NOMO-1 treated with DMSO at 0.1 percent for 48 hours (cell line): ENCODE data around the gene HNF1B.
A peak's percentile ranks its signal among the peaks of the same experiment; 100 is the strongest.

Source experiments
- DNase-seq: peaks from one replicate; lab custom pipeline; 2025; ENCODE audit not compliant: unreplicated experiment; lab: John Stamatoyannopoulos, UW

Gene HNF1B

DNA sequence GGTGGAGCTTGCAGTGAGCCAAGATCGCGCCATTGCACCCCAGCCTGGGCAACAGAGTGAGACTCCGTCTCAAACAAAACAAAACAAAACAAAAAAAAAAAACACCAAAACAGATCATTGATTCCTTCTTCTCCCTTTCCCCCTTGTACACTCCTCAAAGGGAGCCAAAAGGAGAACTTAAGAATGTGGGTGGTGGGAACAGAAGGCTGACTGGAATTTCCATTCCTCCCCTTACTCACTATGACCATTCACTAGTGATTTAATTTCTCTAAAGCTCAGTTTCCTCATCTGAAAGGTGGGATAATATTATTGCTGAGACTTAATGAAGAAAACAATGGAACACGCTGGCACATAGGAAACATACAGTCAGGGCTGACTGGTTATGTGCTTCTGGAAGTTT is 17.1 kb upstream of the HNF1B start:
- DNase-seq: no peak

DNA sequence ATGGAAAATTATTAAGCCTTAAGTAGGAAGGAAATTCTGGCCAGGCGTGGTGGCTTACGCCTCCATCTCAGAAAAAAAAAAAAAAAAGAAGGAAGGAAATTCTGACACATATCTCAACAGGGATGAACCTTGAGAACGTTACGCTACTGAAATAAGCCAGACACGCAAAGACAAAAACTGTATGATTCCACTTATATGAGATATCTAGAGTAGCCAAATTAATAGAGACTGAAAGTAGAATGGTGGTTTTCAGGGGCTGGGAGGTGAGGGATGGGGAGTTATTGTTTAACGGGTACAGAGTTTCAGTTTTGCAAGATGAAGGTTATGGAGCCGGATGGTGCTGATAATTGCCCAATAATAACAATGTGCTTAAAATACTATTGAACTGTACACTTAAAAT is 16.2 kb upstream of the HNF1B start:
- DNase-seq: peak; percentile 20

DNA sequence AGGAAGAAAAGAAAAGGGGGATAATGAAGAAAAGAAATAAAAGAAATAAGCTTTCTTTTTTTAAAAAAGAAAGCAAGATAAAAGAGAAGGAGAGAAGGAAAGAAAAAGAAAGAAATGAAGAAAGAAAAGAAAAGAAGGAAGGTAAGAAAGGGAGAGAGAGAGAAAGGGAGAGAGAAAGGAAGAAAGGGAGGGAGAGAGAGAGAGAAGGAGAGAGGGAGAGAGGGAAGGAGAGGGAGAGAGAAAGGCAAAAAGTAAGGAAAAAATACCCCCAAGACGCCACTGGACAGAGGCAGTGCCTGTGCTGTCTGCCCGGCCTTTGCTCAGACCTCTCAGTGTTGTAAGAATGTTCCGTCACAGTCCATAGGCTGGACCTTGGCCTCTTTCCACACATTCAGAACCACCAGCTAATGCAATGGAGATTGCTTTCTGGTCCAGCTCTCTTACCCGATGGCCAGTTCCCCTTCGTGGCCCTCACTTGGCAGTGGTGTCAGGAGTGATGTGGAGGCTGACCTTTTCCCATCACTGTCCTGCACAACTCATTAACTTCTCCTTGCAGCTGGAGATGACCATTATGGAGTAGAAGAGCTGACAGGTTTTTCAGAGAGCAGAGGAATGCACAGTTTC is 14.3 kb upstream of the HNF1B start:
- no peak for DNase-seq

DNA sequence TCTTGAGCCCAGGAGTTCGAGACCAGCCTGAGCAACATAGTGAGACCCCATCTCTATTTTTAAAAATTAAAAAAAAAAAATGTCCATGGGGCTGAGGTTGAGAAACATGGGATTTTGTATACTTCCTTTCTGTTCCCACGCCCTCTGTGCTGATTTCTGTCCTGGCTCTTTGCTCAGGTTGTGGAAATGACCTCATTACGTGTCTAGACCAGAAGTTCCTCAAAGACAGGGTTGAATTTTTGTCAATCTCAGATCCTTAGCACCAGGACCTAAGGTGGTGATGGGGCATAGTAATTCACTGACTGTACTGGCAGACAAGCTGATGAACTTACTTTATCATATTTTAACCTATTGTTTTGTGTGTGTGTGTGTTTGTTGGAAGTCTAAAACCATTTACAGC is 11.2 kb upstream of the HNF1B start:
- DNase-seq: no peak

DNA sequence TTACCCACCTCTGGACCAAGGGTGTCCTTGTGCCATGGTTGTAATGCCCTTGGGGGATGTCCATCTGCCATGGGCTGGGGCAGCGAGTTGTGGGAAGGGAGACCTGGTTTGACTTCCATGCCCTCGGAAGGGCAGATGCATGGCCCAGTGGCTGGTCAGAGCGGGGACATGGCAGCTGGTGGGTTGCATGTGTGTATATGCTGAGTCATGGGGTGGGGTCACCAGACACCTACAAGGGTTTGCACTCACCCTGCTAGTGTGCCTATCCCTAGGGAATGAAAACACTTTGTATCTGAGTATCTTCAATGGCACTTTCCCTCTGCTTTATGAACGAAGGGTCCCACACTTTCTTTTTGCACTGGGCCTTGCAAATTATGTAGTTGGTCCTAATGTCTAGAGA is 10.6 kb upstream of the HNF1B start:
- DNase-seq: no peak

DNA sequence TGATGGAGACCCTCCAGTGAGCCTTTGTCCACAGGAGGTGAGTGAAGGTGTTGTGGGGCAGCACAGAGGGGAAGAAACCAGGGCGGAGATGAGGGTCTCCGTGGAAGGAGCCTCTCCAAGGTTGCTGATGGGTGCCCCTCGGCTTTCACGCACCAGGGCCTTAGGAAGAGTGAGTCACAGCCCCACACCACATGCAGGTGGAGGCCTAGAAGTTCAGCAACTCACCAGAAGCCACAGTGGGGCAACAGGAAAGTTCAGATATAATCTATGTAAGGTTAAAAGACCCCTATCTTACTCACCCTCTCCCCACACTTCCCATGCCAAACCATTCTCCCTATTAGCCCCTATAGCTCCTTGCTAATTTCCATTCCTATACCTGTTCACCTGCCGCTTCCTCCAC is 9.5 kb upstream of the HNF1B start:
- no peak for DNase-seq

DNA sequence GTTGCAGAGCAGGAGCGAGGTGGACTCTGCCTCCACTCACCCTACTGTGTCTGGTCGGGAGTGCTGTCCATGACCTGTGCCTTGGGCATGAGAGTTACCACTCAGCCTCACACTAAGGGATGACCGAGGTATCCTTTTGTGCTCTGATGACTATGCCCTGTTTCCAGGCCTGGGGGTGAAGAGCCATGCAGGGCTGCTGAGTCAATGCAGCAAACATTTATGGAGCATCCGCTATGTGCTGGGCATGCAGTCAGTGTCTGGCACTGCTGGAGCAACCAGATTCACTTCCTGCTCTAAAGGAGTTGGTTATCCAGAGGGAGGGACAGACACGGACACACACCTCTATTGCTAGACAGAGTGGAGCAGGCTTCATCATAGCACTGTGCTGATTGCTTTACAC is 7.6 kb upstream of the HNF1B start:
- no peak for DNase-seq

DNA sequence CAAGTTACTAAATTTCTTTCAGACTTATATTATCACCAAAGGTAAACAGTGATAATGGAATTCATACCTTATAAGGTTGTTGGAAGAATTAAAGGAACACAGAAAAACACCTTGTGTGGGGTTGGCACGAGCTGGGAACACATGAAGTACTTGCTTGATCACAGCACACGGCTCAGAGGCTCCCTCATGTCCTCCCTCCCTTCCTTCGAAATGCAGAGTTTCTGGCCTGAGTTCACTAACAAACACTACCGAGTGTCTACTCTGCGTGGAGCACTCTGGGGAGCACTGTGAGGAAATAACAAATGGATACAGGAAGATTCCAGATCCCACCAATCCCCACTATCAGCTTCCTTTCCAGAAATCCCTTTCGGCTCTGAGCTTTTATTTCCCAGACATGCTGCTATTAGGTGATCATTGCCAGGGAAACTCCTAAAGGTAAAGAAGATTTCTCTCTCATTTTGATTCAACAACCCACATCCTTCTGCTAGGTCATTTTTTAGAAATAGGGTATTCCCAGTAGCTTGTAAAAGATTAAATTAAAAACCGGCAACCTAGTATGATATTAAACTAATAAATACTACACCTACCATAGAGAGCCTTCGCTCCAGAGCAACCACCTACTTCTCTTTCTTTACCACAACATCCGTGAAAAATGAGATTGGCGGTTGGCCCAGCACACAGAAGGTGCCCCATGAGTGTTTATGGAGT is 6.1 kb upstream of the HNF1B start:
- DNase-seq: no peak

DNA sequence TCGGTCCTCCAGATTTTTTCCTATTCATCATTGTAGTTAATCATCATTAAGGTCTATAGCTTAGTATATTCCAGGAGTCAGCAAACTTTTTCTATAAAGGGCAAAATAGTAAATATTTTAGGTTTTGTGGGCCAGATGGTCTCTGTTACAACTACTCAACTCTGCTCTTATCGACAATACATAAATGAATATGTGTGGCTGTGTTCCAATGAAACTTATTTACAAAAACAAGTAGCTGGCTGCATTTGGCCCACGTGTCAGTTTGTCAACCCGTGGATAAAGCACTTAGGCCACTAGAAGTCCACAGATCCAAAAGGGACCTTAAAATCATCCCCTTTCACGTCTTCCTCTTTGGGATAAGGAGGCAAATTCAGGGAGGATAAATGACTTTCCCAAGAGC is 5.4 kb upstream of the HNF1B start:
- no peak for DNase-seq

DNA sequence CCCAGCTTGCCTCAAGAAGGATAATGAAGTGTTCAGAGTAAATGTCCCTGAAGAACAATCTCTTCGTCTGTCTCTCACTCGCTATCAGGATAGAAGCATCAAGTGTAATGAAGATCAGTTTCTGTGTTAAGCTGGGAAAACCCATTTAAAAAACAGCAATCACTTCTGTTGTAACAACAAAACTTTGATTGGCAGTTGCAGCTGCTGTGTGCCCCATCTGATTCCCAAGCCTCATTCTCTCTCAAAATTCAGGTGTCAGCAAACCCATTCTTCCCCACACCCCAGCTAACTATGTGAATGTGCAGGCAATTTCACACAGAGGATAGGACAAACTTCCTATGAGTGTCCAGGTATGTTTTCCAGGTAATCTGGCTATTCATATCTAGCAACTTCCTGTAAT is 2.4 kb upstream of the HNF1B start:
- DNase-seq: no peak

DNA sequence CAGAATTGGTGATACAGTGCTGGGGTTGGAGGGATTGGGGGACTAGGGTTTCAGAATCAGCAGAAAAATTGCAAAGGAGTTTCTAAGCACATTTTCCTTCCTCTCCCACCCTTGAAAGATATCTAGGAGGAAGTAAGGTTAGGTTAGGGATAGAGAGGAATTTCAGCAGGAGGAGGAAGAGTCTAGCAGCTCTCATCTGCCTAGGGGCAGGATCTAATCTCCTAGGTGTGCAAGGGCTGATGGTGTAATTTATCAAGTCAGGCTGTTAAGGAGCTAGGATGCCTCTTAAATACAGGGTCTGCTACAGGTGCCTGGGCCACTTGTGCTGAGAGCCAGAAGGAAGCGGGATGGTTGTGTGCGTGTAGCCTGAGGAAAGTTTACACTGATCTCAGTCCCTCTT is 1.8 kb upstream of the HNF1B start:
- DNase-seq: no peak

DNA sequence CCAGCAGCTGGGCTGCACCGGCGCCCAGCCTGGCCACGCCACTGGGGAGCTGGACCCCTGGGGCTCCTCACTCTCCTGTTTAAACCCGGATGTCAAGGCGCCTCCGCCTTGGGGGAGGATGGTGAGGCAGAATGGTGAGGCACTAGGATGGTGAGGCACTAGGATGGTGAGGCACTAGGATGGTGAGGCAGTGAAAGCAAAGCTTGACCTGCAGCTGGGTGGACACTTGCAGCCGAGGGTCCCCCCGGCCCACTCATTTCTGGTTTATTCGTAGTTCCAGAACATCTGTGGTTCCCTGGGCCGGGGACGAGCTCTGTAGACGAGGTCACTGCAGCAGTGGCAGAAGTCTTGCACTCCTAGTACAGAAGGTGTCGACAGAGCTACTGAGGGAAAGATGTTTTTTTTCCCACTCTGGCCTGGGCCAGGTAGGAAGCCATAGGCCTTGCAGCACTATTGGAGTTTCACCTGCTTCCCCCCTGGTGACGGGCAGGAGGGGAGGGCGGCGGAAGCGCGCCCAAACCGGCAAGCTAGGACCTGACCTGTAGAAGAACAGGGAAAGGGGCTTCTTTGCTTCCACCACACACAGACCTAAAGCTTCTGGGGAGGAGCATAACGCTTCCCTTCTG is 1.1 kb upstream of the HNF1B start:
- no peak for DNase-seq

DNA sequence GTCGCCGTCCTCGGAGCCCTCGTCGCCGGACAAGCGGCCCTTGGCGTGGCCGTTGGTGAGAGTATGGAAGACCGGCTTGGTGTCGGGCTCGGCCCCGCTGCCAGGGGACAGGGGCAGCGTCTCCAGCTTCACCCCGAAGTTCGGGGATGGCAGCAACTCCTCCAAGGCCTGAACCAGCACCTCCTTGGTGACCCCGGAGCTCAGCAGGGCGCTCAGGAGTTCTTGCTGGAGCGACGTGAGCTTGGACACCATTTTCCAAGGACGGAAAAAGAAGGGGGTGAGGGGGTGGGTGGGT is 279 bp downstream of the HNF1B start:
- no peak for DNase-seq

DNA sequence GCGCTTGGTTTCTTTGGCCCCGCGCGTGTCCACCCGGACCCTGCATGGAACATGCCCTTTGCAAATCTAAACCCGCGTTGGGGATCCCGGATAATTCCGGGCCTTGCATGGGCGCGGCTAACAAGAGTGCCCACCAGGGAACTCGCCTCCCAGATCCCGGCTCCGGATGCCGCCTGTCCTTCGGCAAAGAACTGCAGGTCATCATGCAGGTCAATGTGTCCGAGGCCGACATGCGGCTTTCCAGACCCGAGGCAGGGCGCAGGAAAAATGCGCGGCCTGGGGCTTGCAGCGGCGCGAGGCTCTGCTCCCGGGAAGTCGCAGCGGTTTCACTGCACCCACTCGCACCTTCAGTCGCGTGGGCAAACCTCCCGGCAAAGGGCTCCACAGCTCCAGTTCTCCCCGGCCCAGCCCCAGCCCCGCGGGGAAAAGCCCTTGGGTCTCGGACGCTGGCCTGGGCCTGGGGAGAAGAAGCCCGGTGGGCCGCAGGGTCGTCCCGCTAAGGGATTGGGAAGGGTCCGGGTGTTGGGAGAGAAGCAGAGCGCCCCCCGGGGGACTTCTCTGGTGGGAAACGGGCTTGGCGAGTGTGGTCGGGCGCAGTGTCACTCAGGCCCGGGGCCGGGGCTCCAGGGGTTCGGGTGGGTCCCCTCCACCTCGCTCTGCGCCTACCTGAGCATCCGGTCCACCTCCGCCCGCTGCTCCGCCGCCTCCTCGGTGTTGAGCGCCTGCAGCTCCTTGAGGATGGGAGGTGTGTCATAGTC is 805 bp downstream of the HNF1B start:
- no peak for DNase-seq

DNA sequence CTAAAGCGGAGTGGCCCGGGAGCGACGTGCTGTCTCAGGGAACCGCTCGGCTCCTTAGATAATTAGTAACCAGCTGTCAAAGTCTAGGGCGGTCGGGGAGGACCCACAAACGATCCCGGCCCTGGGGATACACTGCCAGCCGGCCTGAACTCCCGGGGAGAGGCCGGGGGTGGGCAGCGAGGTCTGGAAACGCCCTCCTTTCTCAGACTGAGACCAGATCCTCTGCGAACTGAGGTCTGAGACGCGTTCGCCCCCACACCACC is 1.3 kb downstream of the HNF1B start:
- no peak for DNase-seq

DNA sequence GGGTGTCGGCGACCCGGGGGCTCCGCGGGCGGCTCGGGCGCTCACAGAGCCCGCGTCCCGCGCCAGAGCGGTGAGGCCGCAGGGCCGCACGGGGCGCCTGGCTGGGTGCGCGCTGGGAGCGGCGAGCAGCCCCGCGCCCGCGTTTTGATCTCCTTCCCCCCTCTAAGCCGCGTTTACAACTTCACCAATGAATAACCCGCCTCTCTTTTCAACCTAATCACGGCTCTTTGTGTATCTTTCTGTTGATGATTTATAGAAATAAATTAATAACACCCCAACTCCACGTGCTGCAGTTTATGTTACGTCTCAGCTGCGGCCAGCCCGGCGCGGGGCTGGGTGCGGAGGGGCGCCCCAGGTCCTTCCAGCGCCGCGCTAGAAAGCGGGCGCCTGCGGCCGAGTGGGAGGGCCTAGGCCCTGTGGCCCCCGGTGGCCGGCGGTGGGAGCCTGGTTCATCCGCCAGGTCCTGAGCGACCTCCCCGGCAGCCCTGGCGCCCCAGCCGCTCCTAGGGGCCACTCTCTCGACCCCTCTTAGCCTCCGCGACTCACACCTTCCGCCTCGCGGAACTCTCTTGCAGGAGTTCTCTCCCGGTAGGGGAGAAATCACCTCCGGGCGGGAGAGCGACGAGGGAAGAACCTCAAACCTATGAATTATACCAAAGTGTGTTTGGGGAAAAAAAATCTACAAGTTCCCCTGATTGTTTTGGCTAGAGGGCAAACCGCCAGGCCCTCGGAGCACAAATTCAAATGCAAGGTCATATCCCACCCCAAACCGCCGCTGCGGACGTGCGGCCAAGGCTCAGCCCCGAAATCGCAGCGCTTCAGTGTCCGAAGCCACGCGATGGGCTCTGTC is 1.9 kb downstream of the HNF1B start:
- no peak for DNase-seq

DNA sequence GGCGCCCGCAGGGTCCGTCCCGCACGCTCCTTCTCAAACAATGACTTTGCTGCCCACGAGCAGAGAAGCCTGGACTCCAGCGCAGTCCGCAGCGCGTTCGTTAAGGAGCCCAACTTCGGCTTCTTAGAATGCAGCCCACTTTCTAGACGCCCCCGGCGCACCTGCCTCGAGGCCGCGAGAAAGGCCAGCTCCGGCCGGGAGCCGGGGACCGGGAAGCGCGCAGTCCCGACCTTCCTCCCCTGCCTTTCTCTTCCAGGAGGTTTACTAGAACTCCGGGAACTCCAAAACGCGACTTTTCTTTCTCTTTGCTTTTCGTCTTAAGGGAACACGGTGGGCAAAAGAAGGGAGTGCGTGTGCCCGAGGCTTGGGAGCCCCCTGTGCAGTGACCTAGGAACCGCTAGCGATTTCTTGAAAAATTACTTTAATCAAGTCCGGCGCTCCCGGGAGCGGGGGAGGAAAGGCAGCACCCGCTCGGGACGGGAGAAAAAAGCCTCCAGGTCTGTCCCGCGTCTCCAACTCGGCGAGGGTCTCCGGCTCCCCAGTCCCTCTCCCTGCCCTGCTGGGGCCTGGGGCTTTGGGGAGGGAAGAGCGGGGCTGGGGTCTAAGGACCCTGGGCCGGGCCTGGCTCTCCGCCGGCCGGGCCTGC is 2.6 kb downstream of the HNF1B start:
- no peak for DNase-seq

DNA sequence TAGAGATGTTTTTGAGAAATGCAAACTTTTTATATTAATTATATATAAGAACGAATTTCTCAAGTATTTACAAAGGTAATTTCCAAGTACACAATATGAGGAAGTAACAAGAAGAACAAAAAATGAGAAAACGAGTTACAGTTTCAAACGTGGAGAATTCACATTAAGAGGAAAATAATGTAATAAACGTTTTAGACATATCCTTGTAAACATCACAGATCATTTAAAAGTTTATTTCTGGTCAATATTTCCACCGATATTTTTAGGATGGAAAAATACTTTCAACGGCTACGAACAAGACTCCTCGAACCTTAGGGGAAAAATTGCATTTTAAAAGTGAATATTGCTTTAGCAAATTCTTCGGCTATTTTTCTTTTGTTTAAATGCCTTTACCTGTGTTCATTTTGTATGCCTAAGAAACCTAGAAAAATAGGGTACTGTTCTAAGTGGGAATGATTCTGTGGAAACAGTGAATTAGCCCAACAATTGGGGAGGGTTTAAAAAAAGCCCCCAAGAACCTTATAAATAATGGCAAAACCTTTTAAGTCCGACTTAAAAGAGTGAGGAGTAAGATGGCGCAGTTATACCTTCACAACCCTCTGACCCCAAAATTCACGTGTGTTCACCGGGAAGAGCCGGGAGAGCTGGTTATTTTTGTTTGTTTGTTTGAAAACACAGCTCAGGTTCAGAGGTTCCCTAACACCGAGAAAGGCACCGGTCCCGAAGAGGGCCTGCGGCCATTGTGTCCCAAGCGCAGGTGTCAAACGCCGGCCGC is 3.3 kb downstream of the HNF1B start:
- DNase-seq: peak; percentile 22

DNA sequence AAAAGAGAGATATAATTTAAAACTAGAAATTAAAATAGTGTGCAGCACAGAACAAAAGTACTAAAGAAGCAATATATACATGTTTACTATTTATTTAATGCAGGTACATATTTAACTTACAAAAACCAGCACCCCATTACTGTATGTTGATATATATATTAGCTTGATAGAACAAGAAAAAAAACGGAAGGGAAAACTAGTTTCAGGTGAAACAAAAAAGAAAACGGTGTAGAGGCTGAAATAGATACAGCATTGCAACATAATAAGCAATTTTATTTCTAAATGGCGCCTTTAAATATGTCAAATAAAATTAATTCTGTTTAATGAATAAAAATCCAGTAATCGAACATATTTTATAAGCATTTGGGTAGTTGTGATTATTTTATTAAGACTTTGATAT is 3.9 kb downstream of the HNF1B start:
- no peak for DNase-seq

DNA sequence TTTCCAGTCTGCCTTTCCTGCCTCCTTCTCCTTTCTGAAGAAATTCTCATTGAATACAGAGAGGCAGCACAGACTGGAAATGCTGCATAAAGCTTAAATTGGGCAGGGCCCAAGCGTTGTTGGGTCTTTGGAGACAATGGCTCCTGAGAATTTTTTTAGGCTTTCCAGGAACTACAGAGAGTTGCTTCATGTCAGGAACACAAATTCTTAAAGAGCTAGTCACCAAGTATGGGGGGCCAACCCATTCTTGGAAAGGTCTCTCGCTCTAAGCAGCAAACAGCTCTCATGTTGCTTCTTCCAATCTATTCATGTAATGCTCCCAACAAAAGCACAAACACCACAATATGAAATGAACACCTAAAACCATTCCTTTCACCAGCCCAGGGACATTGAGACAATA is 6.9 kb downstream of the HNF1B start:
- DNase-seq: no peak
